Immature natural killer cell (primary cell): ENCODE data around the gene GATAD2A. TPM values are rescaled to one million over a fixed set of nuclear protein-coding genes. Genes with fewer than 3 reads are reported as not detected.
A peak's percentile ranks its signal among the peaks of the same experiment; 100 is the strongest.

Experiments
- DNase-seq, 3 donors: peaks; one replicate each; pipeline ENCODE4 v3.0.0; 2022; ENCODE audit warnings: mixed read lengths in 1 of 3
- H3K27ac Mint-ChIP-seq, 6 donors: one replicate each; pipeline ENCODE4 v1.8.0; 2020; ENCODE audit warnings: mixed read lengths in 6 of 6, mild to moderate bottlenecking in 5 of 6, inconsistent platforms in 4 of 6, moderate library complexity in 3 of 6
- H3K27me3 Mint-ChIP-seq, 3 donors: one replicate each; pipeline ENCODE4 v1.8.0; 2020 to 2021; ENCODE audit warnings: low read depth in 3 of 3, mild to moderate bottlenecking in 3 of 3, mixed read lengths in 3 of 3, moderate library complexity in 3 of 3, inconsistent platforms in 1 of 3
- H3K36me3 Mint-ChIP-seq, 3 donors: one replicate each; pipeline ENCODE4 v1.8.0; 2020; ENCODE audit warnings: mixed read lengths in 3 of 3, inconsistent platforms in 2 of 3, mild to moderate bottlenecking in 2 of 3
- H3K4me1 Mint-ChIP-seq, 2 donors: one replicate each; pipeline ENCODE4 v1.8.0; 2020; ENCODE audit warnings: inconsistent platforms in 2 of 2, mild to moderate bottlenecking in 2 of 2, mixed read lengths in 2 of 2, moderate library complexity in 1 of 2
- H3K4me3 Mint-ChIP-seq, 5 donors: one replicate each; pipeline ENCODE4 v1.8.0; 2020; ENCODE audit warnings: mild to moderate bottlenecking in 5 of 5, mixed read lengths in 5 of 5, inconsistent platforms in 3 of 5, moderate library complexity in 3 of 5
- H3K9me3 Mint-ChIP-seq, 6 donors: one replicate each; pipeline ENCODE4 v1.8.0; 2020; ENCODE audit warnings: mild to moderate bottlenecking in 6 of 6, mixed read lengths in 6 of 6, inconsistent platforms in 4 of 6, moderate library complexity in 3 of 6
- polyA plus RNA-seq, 3 donors: library from polyadenylated mRNA; unstranded; fragments of 300-500 nt; fragmentation: Illumina TruSeq; gene quantifications; one replicate each; pipeline ENCODE4 v1.2.3, GENCODE V29; 2021

GATAD2A gene
- polyA plus RNA-seq, 3 donors from 2014 or later: 8.8 to 48.5 (median 21.0) TPM

DNA sequence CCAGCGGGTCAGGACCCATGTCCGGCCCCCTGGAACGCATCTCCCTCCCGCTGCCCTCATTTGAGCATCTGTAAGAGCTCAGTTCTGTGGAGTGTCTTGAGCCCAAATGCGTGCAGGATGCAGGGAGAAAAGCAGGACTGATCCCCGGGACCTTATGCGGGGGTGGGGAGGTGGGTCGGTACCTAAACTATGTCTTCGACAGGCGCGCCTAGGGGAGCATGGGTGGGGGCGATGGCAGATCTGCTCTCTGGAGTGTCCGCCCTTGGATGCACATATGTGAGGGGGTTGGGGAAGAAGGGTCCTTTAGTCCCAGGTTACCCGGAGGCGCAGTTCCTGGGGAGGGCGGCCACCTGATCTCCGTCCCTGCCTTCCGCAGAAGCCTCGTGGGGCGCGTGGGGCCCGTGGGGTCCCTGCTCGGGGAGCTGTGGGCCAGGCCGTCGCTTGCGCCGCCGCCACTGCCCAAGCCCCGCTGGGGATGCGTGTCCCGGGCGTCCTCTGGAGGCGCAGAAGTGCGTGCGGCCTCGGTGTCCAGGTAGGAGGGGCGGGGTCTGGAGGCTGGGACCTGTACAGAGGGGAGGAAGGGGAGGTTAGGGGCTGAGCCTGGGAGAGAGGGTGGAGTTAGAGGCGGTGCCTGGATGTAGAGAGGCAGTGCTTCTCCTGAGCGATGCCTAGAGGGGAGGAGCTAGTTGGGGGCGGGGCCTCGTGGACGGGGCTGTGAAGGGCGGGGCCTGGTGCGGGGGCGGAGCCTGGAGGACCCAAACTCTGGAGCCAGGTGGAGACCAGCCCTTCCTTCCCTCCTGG, 135.4 kb downstream of the GATAD2A start:
- Mint-ChIP-seq H3K4me3 (peak overlapping the region; percentile 70 to 78 (median 74)), H3K27ac (no peak overlapping the region), H3K27me3 (peaks cover 3 to 7% (median 4%) of the 10 kb centered on the region in 3 donors), H3K9me3 (peaks cover 0 to 3% (median 0%) of the 10 kb centered on the region in 6 donors), H3K4me1 (peaks cover 18 to 27% of the 10 kb centered on the region in 2 donors), H3K36me3 (no peaks in the 10 kb centered on the region)
- DNase-seq: peak; percentile 39 to 54 (median 54)

DNA sequence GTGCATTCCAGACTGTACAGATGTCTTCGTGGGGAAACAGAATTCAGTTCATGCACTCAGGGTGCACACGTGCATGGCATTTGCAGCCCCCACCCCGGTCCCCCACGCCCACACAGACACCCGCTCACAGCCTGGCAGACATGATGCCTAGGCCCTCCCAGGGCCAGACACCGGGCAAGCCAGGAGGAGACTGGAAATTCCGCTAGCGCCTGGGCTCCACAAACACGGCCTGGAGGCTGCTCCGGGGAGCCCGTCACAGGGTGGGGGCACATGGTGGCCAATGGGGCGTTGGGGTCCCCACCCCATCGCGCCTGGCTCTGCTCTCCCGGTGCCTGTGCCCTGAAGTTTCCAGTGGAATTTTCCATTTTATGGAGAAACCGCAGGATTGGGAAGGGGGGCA, 136.1 kb downstream of the GATAD2A start:
- H3K4me1 Mint-ChIP-seq: peaks cover 18 to 27% of the 10 kb centered on the region in 2 donors

DNA sequence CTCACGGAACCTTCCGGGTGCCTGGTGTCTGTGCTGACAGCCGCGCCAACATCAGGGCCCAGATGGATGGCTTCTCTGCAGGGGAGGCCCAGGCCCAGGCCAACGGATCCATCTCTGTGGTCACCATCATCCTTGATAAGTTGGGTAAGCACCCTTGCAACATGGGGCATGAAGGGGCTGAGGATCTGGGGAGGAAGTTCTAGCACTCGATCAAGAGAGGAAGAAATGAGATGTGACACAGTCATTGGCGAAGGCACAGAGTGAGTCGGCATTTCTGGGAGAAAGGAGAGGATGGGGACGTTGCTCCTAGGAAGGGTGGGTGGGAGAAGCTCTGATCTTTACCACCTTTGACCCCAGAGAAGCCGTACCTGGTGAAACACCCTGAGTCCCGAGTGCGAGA, 137.0 kb downstream of the GATAD2A start:
- DNase-seq: no peak
- H3K4me3 Mint-ChIP-seq: peak overlapping the region in 4 of 5 donors; percentile 14 to 38 (median 23)
- no peaks in the 10 kb centered on the region for H3K36me3 Mint-ChIP-seq
- peaks cover 16 to 24% of the 10 kb centered on the region in 2 donors for H3K4me1 Mint-ChIP-seq
- H3K9me3 Mint-ChIP-seq: peaks cover 0 to 2% (median 0%) of the 10 kb centered on the region in 6 donors
- no peak overlapping the region for H3K27ac Mint-ChIP-seq
- H3K27me3 Mint-ChIP-seq: peaks cover 2 to 8% (median 4%) of the 10 kb centered on the region in 3 donors

More for the DNA sequence above, 136.1 kb downstream of the GATAD2A start:
- no peak for DNase-seq
- peaks cover 2 to 7% (median 4%) of the 10 kb centered on the region in 3 donors for H3K27me3 Mint-ChIP-seq
- H3K9me3 Mint-ChIP-seq: peaks cover 0 to 2% (median 0%) of the 10 kb centered on the region in 6 donors
- peak overlapping the region in 4 of 5 donors; percentile 16 to 67 (median 43) for H3K4me3 Mint-ChIP-seq
- no peaks in the 10 kb centered on the region for H3K36me3 Mint-ChIP-seq
- H3K27ac Mint-ChIP-seq: no peak overlapping the region

DNA sequence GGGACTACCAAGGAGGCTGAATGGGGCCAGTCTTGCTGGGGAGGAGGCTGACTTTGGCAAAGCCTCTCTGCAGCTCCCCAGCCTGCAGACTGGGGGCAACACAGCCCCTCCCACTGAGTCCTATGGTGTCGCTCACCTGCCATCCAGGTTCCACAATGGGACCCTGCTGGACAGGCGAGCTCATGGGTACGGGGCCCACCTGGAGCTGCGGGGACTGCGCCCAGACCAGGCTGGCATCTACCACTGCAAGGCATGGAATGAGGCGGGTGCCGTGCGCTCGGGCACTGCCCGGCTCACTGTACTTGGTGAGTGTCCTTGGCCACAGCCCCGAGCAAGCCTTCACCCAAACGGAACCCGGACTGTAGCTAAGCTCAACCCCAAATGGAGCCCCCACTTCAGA, 137.6 kb downstream of the GATAD2A start:
- H3K27me3 Mint-ChIP-seq: peaks cover 2 to 8% (median 4%) of the 10 kb centered on the region in 3 donors
- no peak overlapping the region for H3K4me3 Mint-ChIP-seq
- no peak overlapping the region for H3K27ac Mint-ChIP-seq
- DNase-seq: no peak
- peaks cover 14 to 22% of the 10 kb centered on the region in 2 donors for H3K4me1 Mint-ChIP-seq
- peaks cover 0 to 2% (median 0%) of the 10 kb centered on the region in 6 donors for H3K9me3 Mint-ChIP-seq
- no peaks in the 10 kb centered on the region for H3K36me3 Mint-ChIP-seq

DNA sequence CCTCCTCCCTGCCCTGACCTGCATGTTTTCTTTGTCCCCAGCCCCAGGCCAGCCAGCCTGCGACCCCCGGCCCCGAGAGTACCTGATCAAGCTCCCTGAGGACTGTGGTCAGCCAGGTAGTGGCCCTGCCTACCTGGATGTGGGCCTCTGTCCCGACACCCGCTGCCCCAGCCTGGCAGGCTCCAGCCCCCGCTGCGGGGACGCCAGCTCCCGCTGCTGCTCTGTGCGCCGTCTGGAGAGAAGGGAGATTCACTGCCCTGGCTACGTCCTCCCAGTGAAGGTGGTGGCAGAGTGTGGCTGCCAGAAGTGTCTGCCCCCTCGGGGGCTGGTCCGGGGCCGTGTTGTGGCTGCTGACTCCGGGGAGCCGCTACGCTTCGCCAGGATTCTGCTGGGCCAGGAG, 138.2 kb downstream of the GATAD2A start:
- peaks cover 2 to 8% (median 2%) of the 10 kb centered on the region in 3 donors for H3K27me3 Mint-ChIP-seq
- H3K4me1 Mint-ChIP-seq: peaks cover 11 to 19% of the 10 kb centered on the region in 2 donors
- no peak overlapping the region for H3K4me3 Mint-ChIP-seq
- no peak overlapping the region for H3K27ac Mint-ChIP-seq
- peaks cover 0 to 2% (median 0%) of the 10 kb centered on the region in 6 donors for H3K9me3 Mint-ChIP-seq
- no peak for DNase-seq
- no peaks in the 10 kb centered on the region for H3K36me3 Mint-ChIP-seq

DNA sequence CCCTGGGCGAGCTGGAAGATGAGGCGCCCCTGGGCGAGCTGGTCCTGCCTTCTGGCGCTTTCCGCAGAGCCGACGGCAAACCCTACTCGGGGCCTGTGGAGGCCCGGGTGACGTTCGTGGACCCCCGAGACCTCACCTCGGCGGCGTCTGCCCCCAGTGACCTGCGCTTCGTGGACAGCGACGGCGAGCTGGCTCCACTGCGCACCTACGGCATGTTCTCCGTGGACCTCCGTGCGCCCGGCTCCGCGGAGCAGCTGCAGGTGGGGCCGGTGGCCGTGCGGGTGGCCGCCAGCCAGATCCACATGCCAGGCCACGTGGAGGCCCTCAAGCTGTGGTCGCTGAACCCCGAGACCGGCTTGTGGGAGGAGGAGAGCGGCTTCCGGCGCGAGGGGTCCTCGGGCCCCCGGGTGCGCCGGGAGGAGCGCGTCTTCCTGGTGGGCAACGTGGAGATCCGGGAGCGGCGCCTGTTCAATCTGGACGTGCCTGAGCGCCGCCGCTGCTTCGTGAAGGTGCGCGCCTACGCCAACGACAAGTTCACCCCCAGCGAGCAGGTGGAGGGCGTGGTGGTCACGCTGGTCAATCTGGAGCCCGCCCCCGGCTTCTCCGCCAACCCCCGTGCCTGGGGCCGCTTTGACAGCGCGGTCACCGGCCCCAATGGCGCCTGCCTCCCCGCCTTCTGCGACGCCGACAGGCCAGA, 138.9 kb downstream of the GATAD2A start:
- H3K36me3 Mint-ChIP-seq: no peaks in the 10 kb centered on the region
- H3K27ac Mint-ChIP-seq: no peak overlapping the region
- H3K4me1 Mint-ChIP-seq: peaks cover 6 to 12% of the 10 kb centered on the region in 2 donors
- DNase-seq: no peak
- no peaks in the 10 kb centered on the region for H3K9me3 Mint-ChIP-seq
- peaks cover 2 to 8% (median 2%) of the 10 kb centered on the region in 3 donors for H3K27me3 Mint-ChIP-seq
- H3K4me3 Mint-ChIP-seq: no peak overlapping the region

DNA sequence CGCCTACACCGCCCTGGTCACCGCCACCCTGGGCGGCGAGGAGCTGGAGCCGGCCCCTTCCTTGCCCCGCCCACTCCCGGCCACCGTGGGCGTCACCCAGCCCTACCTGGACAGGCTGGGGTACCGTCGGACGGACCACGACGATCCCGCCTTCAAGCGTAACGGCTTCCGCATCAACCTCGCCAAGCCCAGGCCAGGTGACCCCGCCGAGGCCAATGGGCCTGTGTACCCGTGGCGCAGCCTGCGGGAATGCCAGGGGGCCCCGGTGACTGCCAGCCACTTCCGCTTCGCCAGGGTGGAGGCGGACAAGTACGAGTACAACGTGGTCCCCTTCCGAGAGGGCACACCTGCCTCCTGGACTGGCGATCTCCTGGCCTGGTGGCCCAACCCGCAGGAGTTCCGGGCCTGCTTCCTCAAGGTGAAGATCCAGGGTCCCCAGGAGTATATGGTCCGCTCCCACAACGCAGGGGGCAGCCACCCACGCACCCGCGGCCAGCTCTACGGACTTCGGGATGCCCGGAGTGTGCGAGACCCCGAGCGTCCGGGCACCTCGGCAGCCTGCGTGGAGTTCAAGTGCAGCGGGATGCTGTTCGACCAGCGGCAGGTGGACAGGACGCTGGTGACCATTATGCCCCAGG, 139.6 kb downstream of the GATAD2A start:
- H3K27me3 Mint-ChIP-seq: peaks cover 0 to 10% (median 2%) of the 10 kb centered on the region in 3 donors

DNA sequence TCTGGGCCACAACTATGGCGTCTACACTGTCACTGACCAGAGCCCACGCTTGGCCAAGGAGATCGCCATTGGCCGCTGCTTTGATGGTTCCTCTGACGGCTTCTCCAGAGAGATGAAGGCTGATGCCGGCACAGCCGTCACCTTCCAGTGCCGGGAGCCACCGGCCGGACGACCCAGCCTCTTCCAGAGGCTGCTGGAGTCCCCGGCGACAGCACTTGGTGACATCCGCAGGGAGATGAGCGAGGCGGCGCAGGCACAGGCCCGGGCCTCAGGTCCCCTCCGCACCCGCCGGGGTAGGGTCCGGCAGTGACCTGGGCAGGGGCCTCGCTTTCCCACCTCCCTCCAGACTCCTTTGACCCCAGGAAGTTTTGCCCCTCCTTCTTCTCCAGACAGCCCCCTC, 140.2 kb downstream of the GATAD2A start:
- H3K27ac Mint-ChIP-seq: no peak overlapping the region

More for the DNA sequence above, 139.6 kb downstream of the GATAD2A start:
- Mint-ChIP-seq H3K27ac (no peak overlapping the region), H3K4me3 (no peak overlapping the region), H3K36me3 (no peaks in the 10 kb centered on the region), H3K4me1 (peaks cover 6 to 12% of the 10 kb centered on the region in 2 donors), H3K9me3 (no peaks in the 10 kb centered on the region)
- DNase-seq: no peak

DNA sequence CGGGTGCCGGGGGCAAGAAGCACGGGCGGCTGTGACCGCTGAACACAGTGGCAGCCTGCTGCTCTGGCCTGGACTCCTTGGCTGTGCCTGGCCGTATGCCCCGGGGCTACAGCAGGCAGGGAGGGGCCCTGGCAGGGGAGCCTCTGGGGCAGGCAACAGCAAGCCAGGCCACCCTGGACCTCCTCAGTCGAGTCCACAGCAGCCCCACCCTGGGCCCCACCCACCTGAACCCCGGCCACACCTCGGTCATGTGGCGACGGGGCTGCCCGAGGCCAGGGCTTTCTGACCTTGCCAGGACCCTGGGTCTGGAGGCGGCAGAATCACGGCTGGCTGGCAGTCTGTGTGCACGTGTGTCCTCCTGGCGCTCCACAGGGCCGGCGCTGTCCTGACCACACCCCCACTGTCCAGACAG, 141.3 kb downstream of the GATAD2A start:
- Mint-ChIP-seq H3K27me3 (peaks cover 0 to 8% (median 2%) of the 10 kb centered on the region in 3 donors), H3K4me3 (no peak overlapping the region), H3K27ac (no peak overlapping the region), H3K36me3 (no peaks in the 10 kb centered on the region), H3K9me3 (no peaks in the 10 kb centered on the region), H3K4me1 (peaks cover 0 to 7% of the 10 kb centered on the region in 2 donors)
- no peak for DNase-seq

More for the DNA sequence above, 140.2 kb downstream of the GATAD2A start:
- DNase-seq: no peak
- Mint-ChIP-seq H3K4me1 (peaks cover 2 to 9% of the 10 kb centered on the region in 2 donors), H3K4me3 (no peak overlapping the region), H3K27me3 (peaks cover 0 to 8% (median 2%) of the 10 kb centered on the region in 3 donors), H3K9me3 (no peaks in the 10 kb centered on the region), H3K36me3 (no peaks in the 10 kb centered on the region)

DNA sequence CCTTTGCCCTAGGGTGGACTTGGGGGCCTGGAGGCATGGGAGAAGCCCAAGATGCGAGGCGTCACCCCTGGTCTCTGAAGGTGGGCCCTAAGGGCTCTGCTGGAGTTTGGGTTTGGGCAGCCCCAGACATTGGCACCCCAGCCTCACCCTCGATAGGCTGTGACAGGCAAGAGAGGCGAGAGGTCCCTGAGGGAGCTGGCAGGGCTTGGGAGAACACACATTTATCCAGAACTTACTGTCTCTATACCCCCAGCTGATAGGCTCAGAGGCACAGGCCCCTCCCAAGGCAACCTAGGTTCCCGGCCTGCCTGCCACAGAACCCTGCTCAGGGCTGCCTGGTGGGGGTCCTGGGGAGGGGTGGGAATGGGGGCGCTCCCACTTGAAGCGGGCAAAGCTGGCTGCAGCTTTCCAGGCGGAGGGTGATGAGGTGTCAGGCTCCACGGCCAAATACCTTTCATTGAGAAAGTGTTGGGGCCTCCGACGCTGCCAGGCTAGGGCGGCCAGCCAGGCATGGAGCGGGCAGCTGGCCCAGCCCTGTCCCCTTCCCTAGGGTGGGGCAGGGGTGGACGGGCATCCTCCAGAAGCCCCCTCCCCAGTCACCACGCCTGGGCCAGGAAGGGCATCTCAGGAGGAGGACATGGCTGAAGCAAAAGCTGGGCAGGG, 142.3 kb downstream of the GATAD2A start:
- Mint-ChIP-seq H3K9me3 (no peaks in the 10 kb centered on the region), H3K4me1 (no peaks in the 10 kb centered on the region), H3K36me3 (no peaks in the 10 kb centered on the region), H3K27ac (no peak overlapping the region), H3K27me3 (peaks cover 0 to 6% (median under 1%) of the 10 kb centered on the region in 3 donors), H3K4me3 (no peak overlapping the region)
- DNase-seq: no peak

DNA sequence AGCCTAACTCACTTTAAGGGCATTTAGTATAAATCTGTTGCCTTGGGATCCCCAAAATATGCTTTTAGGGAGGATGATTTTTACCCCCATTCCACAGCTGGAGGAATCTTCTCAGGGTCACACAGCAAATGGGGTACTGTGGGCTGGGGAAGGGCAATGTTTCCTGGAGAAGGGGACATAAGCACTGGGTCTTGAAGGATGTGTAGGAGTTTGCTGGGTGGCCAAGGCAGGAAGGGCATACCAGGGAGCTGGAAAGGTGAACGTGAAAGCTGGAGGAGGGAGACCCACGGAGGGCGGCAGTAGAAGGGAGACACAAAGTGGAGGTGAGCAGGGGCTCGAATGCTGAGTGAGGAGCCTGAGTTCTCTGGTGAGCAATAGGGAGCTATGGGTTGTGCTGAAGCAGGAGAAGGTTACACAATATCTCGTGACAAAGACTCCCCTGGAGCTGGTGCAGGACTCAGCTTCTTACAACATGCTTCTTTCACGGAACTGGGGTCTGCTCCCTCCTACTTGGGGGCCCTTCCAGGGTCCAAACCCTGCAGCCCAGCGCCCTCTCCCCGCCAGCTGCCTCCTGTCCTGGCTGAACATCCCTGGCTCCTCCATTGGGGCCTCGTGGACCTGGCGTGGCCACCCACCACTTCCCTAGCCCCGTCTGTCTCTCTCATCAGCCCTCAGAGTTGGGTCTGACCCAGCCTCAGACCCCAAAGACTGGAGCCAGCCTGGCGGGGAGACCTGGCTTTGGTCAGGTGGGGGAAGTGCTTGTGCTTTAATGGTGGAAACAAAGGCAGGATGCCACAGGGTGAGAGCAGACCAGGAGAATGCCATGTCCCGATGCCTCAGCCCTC, 143.7 kb downstream of the GATAD2A start:
- Mint-ChIP-seq H3K27ac (no peak overlapping the region), H3K36me3 (no peaks in the 10 kb centered on the region), H3K9me3 (no peaks in the 10 kb centered on the region), H3K4me3 (no peak overlapping the region), H3K27me3 (peaks cover 0 to 6% (median 0%) of the 10 kb centered on the region in 3 donors), H3K4me1 (no peaks in the 10 kb centered on the region)
- no peak for DNase-seq

DNA sequence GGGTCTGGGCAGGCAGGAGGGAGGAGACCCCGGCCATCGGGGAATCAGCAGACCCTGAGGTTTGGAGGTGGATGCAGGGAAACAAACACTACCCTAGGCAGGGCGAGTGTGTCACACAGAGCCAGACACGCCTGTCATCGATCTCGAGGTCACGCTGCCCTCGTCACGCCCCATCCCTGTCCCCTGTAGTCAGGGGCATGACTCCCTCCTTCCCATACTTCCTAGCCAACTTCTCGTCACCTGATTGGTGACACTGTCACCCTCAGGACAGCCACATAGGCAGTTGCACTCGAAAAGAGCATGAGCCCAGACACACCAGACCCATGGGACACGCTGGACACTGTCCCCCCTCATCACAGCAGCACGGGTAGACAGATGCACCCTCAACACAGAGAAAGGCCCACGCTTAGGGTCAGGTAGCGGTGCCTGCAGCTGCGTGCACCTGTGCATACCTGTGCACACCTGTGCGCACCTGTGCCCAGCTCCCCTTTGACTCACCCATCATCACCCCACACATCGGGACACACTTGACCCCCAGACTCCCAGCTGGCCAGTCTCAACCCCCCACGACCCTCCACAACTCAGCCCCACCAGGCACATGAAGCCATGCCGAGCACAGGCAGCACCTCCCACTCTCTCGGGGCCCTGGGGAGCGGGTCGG, 144.5 kb downstream of the GATAD2A start:
- DNase-seq: no peak
- H3K36me3 Mint-ChIP-seq: no peaks in the 10 kb centered on the region

More for the DNA sequence above, 144.5 kb downstream of the GATAD2A start:
- H3K27me3 Mint-ChIP-seq: peaks cover 0 to 6% (median 0%) of the 10 kb centered on the region in 3 donors
- H3K4me1 Mint-ChIP-seq: no peaks in the 10 kb centered on the region
- no peak overlapping the region for H3K4me3 Mint-ChIP-seq
- H3K9me3 Mint-ChIP-seq: no peaks in the 10 kb centered on the region
- no peak overlapping the region for H3K27ac Mint-ChIP-seq
